HepG2 (cell line): Measurements from ENCODE around the gene SRRM4. TPM values are rescaled to one million over a fixed set of nuclear protein-coding genes. Genes with fewer than 3 reads are reported as not detected.

Experiments
- ARNT2 ChIP-seq: sonication (generic); formaldehyde crosslinking; IDR thresholded peaks from 2 replicates; pipeline ENCODE4 v1.8.0; 2022; ENCODE audit warnings: mild to moderate bottlenecking, low read depth, missing genetic modification reagents, moderate library complexity
- ATF7 ChIP-seq, 2 experiments: fragments of 450-650 bp in 1 of 2; sonication (generic) in 1 of 2; formaldehyde crosslinking in 1 of 2; IDR thresholded peaks; 2 replicates each; pipeline versions ENCODE4 v1.4.0 to v1.6.1; 2016 to 2020; ENCODE audit warnings: antibody characterized with exemption in 1 of 2, mild to moderate bottlenecking in 1 of 2, missing genetic modification reagents in 1 of 2
- ETV6 ChIP-seq: sonication (generic); formaldehyde crosslinking; conservative IDR thresholded peaks from 2 replicates; pipeline ENCODE4 v1.4.0; 2020; ENCODE audit warnings: missing genetic modification reagents
- HIC2 ChIP-seq: sonication (generic); formaldehyde crosslinking; IDR thresholded peaks from 2 replicates; pipeline ENCODE4 v1.9.0; 2022; ENCODE audit warnings: low read depth, missing genetic modification reagents
- ISL2 ChIP-seq: sonication (generic); formaldehyde crosslinking; IDR thresholded peaks from 2 replicates; pipeline ENCODE4 v1.5.0; 2020; ENCODE audit warnings: missing genetic modification reagents
- KLF16 ChIP-seq, 2 experiments: sonication (generic) in 1 of 2; formaldehyde crosslinking in 1 of 2; IDR thresholded peaks; 2 replicates each; pipeline versions ENCODE4 v1.6.1 to v1.8.0; 2016 to 2023; ENCODE audit warnings: missing genetic modification reagents in 2 of 2, missing compliant biosample characterization in 1 of 2
- KLF6 ChIP-seq: IDR thresholded peaks from 2 replicates; pipeline ENCODE4 v1.8.0; 2016; ENCODE audit warnings: missing biosample characterization, missing genetic modification reagents
- MED1 ChIP-seq: sonication (generic); formaldehyde crosslinking; IDR thresholded peaks from 2 replicates; pipeline ENCODE4 v1.4.0; 2020; ENCODE audit warnings: missing genetic modification reagents
- MYPOP ChIP-seq: sonication (generic); formaldehyde crosslinking; IDR thresholded peaks from 2 replicates; pipeline ENCODE4 v1.8.1; 2023; ENCODE audit warnings: mild to moderate bottlenecking, moderate library complexity, missing genetic modification reagents
- NCOA2 ChIP-seq: sonication (generic); formaldehyde crosslinking; IDR thresholded peaks from 2 replicates; pipeline ENCODE4 v1.8.0; 2022; ENCODE audit warnings: inconsistent platforms
- NFIC ChIP-seq: IDR thresholded peaks from 2 replicates; pipeline ENCODE4 v1.6.1; 2012; ENCODE audit warnings: mild to moderate bottlenecking, low read length, inconsistent platforms
- REPIN1 ChIP-seq: sonication (generic); formaldehyde crosslinking; IDR thresholded peaks from 2 replicates; pipeline ENCODE4 v1.8.0; 2022; ENCODE audit warnings: missing genetic modification reagents, low read depth, mild to moderate bottlenecking, borderline replicate concordance
- SIX4 ChIP-seq: sonication (generic); formaldehyde crosslinking; IDR thresholded peaks from 2 replicates; pipeline ENCODE4 v1.4.0; 2020; ENCODE audit warnings: missing genetic modification reagents
- SRSF1 ChIP-seq: fragments of 200-400 bp; formaldehyde crosslinking; optimal IDR thresholded peaks from 2 replicates; pipeline ENCODE3; 2017; ENCODE audit warnings: mild to moderate bottlenecking, low read depth, low read length, moderate library complexity
- THAP11 ChIP-seq: IDR thresholded peaks from 2 replicates; pipeline ENCODE4 v1.6.1; 2016; ENCODE audit warnings: missing biosample characterization, missing genetic modification reagents
- ZBTB43 ChIP-seq: sonication (generic); formaldehyde crosslinking; conservative IDR thresholded peaks from 2 replicates; pipeline ENCODE4 v1.4.0; 2020; ENCODE audit warnings: missing genetic modification reagents
- ZFP82 ChIP-seq: sonication (generic); formaldehyde crosslinking; IDR thresholded peaks from 2 replicates; pipeline ENCODE4 v1.5.1; 2020; ENCODE audit warnings: mild to moderate bottlenecking, missing genetic modification reagents, borderline replicate concordance
- ZNF331 ChIP-seq: sonication (generic); formaldehyde crosslinking; IDR thresholded peaks from 2 replicates; pipeline ENCODE4 v1.4.0; 2020; ENCODE audit warnings: missing genetic modification reagents
- ZNF773 ChIP-seq: sonication (generic); formaldehyde crosslinking; IDR thresholded peaks from 2 replicates; pipeline ENCODE4 v1.4.0; 2020; ENCODE audit warnings: missing genetic modification reagents, borderline replicate concordance
- ZSCAN12 ChIP-seq: sonication (generic); formaldehyde crosslinking; IDR thresholded peaks from 2 replicates; pipeline ENCODE4 v1.9.0; 2021; ENCODE audit warnings: mild to moderate bottlenecking, missing genetic modification reagents
- ZSCAN30 ChIP-seq: sonication (generic); formaldehyde crosslinking; IDR thresholded peaks from 2 replicates; pipeline ENCODE4 v1.5.0; 2020; ENCODE audit warnings: mild to moderate bottlenecking, missing genetic modification reagents
- ZSCAN9 ChIP-seq: IDR thresholded peaks from 2 replicates; pipeline ENCODE4 v1.6.1; 2016; ENCODE audit warnings: borderline replicate concordance
- polyA plus RNA-seq, 8 experiments: library from polyadenylated mRNA; depleted of rRNA in 3 of 8; stranded (reverse) in 7 of 8; unstranded in 1 of 8; fragments of >200 nt; fragmentation: Illumina TruSeq in 4 of 8; extraction: Trizol in 4 of 8; gene quantifications; 2 replicates each; pipeline versions ENCODE4 v1.2.1 to v1.2.3, GENCODE V29; 2011 to 2016; ENCODE audit warnings: low read depth in 4 of 8, missing spikeins in 1 of 8, mixed read lengths in 1 of 8; ENCODE audit not compliant: insufficient read depth in 1 of 8
- total RNA-seq, 5 experiments: library from RNA; depleted of rRNA; stranded (reverse); fragments of >200 nt; fragmentation: Illumina TruSeq; extraction: Trizol; gene quantifications; 2 replicates each; pipeline ENCODE4 v1.2.3, GENCODE V29; 2016; ENCODE audit warnings: low read depth in 1 of 5

SRRM4 gene
- total and polyA plus RNA-seq, 2 of the 13 experiments (the other 11 are each of a cell fraction or from before 2014, with no cell fraction given), result not detected

- TF ChIP-seq ISL2, result 0 out of 2 replicates have a peak, but pooled peaks have one; percentile 28
- peak; percentile 96 for TF ChIP-seq ZSCAN12 (CRISPR knock-in tag)
- TF ChIP-seq ZSCAN30 (CRISPR knock-in tag), result no peak
- TF ChIP-seq ATF7 (IDR thresholded peaks at IDR 0.05), result no peak
- TF ChIP-seq ATF7 (CRISPR knock-in tag; IDR thresholded peaks at IDR 0.05), result no peak
- peak; percentile 58; the same call in 1 of the 2 replicates for TF ChIP-seq ZBTB43 (CRISPR knock-in tag)
- TF ChIP-seq ZFP82 (CRISPR knock-in tag), result no peak
- TF ChIP-seq NFIC, result no peak
- TF ChIP-seq ARNT2 (CRISPR knock-in tag), result 0 out of 2 replicates have a peak, but pooled peaks have one; percentile 34
- TF ChIP-seq REPIN1 (CRISPR knock-in tag), result 0 out of 2 replicates have a peak, but pooled peaks have one; percentile 37
- TF ChIP-seq MYPOP (CRISPR knock-in tag), result 0 out of 2 replicates have a peak, but pooled peaks have one; percentile 32
- peak; percentile 35; the same call in 1 of the 2 replicates for TF ChIP-seq NCOA2 (CRISPR knock-in tag)
- TF ChIP-seq ZNF773 (CRISPR knock-in tag), result peak; percentile 83; the same call in 1 of the 2 replicates
- TF ChIP-seq HIC2 (CRISPR knock-in tag), result no peak
- peak; percentile 41; the same call in 1 of the 2 replicates for TF ChIP-seq THAP11 (CRISPR knock-in tag)
- TF ChIP-seq ZSCAN9 (CRISPR knock-in tag), result peak; percentile 97
- 0 out of 2 replicates have a peak, but pooled peaks have one; percentile 43 for TF ChIP-seq SIX4
- peak; percentile 84 for TF ChIP-seq KLF6 (CRISPR knock-in tag)
- peak; percentile 44 for TF ChIP-seq MED1 (CRISPR knock-in tag)
- no peak for TF ChIP-seq SRSF1
- peak; percentile 68 for TF ChIP-seq ZNF331
- TF ChIP-seq ETV6, result 0 out of 2 replicates have a peak, but pooled peaks have one; percentile 64
- TF ChIP-seq KLF16 (CRISPR knock-in tag; IDR thresholded peaks at IDR 0.05), result peak in 1 of 2 experiments; percentile 72; a peak in 2 of 4 replicates
Measured at GRCh38 chr12:119060847-119061796, 79.8 kb downstream of the SRRM4 start (continued).
